ENCODE data around the gene EIF4E.
"Not testable (repeated sequence)": the region's sequence is repeated elsewhere in the genome, so short reads cannot be mapped to it uniquely, and the experiment has no call there.

The EIF4E gene

GRCh38 chr4:98838977-98839618 is 89.8 kb downstream of the EIF4E start:
- TF ChIP-seq CTCF (IDR thresholded peaks at IDR 0.05; ENCODE audit: low read depth, low read length), result no peak
- peak; percentile 22 for DNase-seq
- Histone ChIP-seq H3K4me1 (0 out of 2 replicates have a peak, but pooled peaks cover 4% of the 10 kb centered on the region), H3K9me3 (no peaks in the 10 kb centered on the region), H3K27me3 (no peaks in the 10 kb centered on the region), H3K36me3 (no peaks in the 10 kb centered on the region), H3K4me3 (ENCODE audit: low read depth, low read length) (no peak overlapping the region)

GRCh38 chr4:98838531-98838930 is 90.4 kb downstream of the EIF4E start:
- Histone ChIP-seq H3K4me1 (0 out of 2 replicates have a peak, but pooled peaks cover 4% of the 10 kb centered on the region), H3K4me3 (ENCODE audit: low read depth, low read length) (no peak overlapping the region), H3K36me3 (no peaks in the 10 kb centered on the region), H3K9me3 (no peaks in the 10 kb centered on the region), H3K27me3 (no peaks in the 10 kb centered on the region)
- no peak for DNase-seq
- no peak for TF ChIP-seq CTCF (IDR thresholded peaks at IDR 0.05; ENCODE audit: low read depth, low read length)

- TF ChIP-seq CTCF (IDR thresholded peaks at IDR 0.05; ENCODE audit: low read depth, low read length), result no peak
- no peak overlapping the region for H3K4me3 ChIP-seq (ENCODE audit: low read depth, low read length)
- no peaks in the 10 kb centered on the region for H3K4me1 ChIP-seq
Observed at GRCh38 chr4:98833384-98833783, 95.5 kb downstream of the EIF4E start.

GRCh38 chr4:98831036-98831435 is 97.9 kb downstream of the EIF4E start:
- not testable (repeated sequence) for DNase-seq; H3K27me3 ChIP-seq; H3K9me3 ChIP-seq; H3K4me3 ChIP-seq (ENCODE audit: low read depth, low read length); H3K36me3 ChIP-seq; H3K4me1 ChIP-seq

More at GRCh38 chr4:98833384-98833783, 95.5 kb downstream of the EIF4E start:
- DNase-seq, result no peak
- no peaks in the 10 kb centered on the region for H3K36me3 ChIP-seq
- no peaks in the 10 kb centered on the region for H3K9me3 ChIP-seq
- H3K27me3 ChIP-seq, result no peaks in the 10 kb centered on the region
